ENCODE measurements around the gene CFAP43. TPM values are rescaled to one million over a fixed set of nuclear protein-coding genes. Genes with fewer than 3 reads are reported as not detected.

The CFAP43 gene

GRCh38 chr10:104081998-104082397, 150.2 kb downstream of the CFAP43 start:
- Histone ChIP-seq H3K79me1 (replicated peaks; ENCODE audit: low read length, poor library complexity, severe bottlenecking) (no peaks in the 10 kb centered on the region), H3K9ac (ENCODE audit: low read length) (no peak overlapping the region), H2BK12ac (ENCODE audit: low read length in 2 of 2) (no peak overlapping the region), H3K36me3 (ENCODE audit: control insufficient read depth in 1 of 2, insufficient read depth in 2 of 2, low read depth in 1 of 2, low read length in 2 of 2) (no peaks in the 10 kb centered on the region), H3K14ac (ENCODE audit: low read length in 2 of 2) (no peak overlapping the region), H4K8ac (ENCODE audit: low read length) (no peak overlapping the region), H3K27ac (ENCODE audit: low read length, poor library complexity, severe bottlenecking) (no peak overlapping the region), H3K27me3 (ENCODE audit: control insufficient read depth in 1 of 2, insufficient read depth in 1 of 2, low read length in 2 of 2) (no peaks in the 10 kb centered on the region), H3K4me1 (ENCODE audit: control insufficient read depth, insufficient read depth, low read depth, low read length) (peaks cover 12% of the 10 kb centered on the region), H2BK5ac (ENCODE audit: low read depth, low read length, poor library complexity, severe bottlenecking) (no peak overlapping the region), H3K23ac (ENCODE audit: low read length in 2 of 2) (no peak overlapping the region), H2BK15ac (ENCODE audit: low read depth, poor library complexity, severe bottlenecking) (no peak overlapping the region), H2BK120ac (ENCODE audit: low read depth, low read length) (no peak overlapping the region), H3K9me3 (ENCODE audit: control insufficient read depth, low read length) (no peaks in the 10 kb centered on the region), H3K18ac (ENCODE audit: low read depth in 1 of 2, low read length in 2 of 2) (no peak overlapping the region), H3K4me3 (ENCODE audit: insufficient read depth in 1 of 2, low read depth in 1 of 2, low read length in 2 of 2) (no peak overlapping the region), H2AFZ (ENCODE audit: low read depth, low read length) (no peak overlapping the region), H2AK5ac (ENCODE audit: low read length, severe bottlenecking) (no peak overlapping the region), H3K4me2 (ENCODE audit: low read length, poor library complexity, severe bottlenecking) (no peak overlapping the region), H4K91ac (ENCODE audit: low read length) (no peak overlapping the region), H3K4ac (ENCODE audit: low read depth in 1 of 2, low read length in 2 of 2) (no peak overlapping the region)
- WGBS, result 85% methylated on average over 4 of the region's 5 CpGs
- no peak for DNase-seq

- Histone ChIP-seq H3K4me3 (ENCODE audit: insufficient read depth in 1 of 2, low read depth in 1 of 2, low read length in 2 of 2) (no peak overlapping the region), H3K9me3 (ENCODE audit: control insufficient read depth, low read length) (no peaks in the 10 kb centered on the region), H3K4me1 (ENCODE audit: control insufficient read depth, insufficient read depth, low read depth, low read length) (peaks cover 7% of the 10 kb centered on the region), H2AFZ (ENCODE audit: low read depth, low read length) (no peak overlapping the region), H3K4me2 (ENCODE audit: low read length, poor library complexity, severe bottlenecking) (no peak overlapping the region), H3K18ac (ENCODE audit: low read depth in 1 of 2, low read length in 2 of 2) (no peak overlapping the region), H3K27ac (ENCODE audit: low read length, poor library complexity, severe bottlenecking) (no peak overlapping the region), H3K27me3 (ENCODE audit: control insufficient read depth in 1 of 2, insufficient read depth in 1 of 2, low read length in 2 of 2) (peaks cover 0 to 2% of the 10 kb centered on the region in 2 experiments), H3K4ac (ENCODE audit: low read depth in 1 of 2, low read length in 2 of 2) (no peak overlapping the region), H2BK15ac (ENCODE audit: low read depth, poor library complexity, severe bottlenecking) (no peak overlapping the region), H2BK5ac (ENCODE audit: low read depth, low read length, poor library complexity, severe bottlenecking) (no peak overlapping the region), H4K8ac (ENCODE audit: low read length) (no peak overlapping the region), H3K14ac (ENCODE audit: low read length in 2 of 2) (no peak overlapping the region), H3K79me1 (replicated peaks; ENCODE audit: low read length, poor library complexity, severe bottlenecking) (no peaks in the 10 kb centered on the region), H2BK120ac (ENCODE audit: low read depth, low read length) (no peak overlapping the region), H4K91ac (ENCODE audit: low read length) (no peak overlapping the region), H3K9ac (ENCODE audit: low read length) (no peak overlapping the region), H3K23ac (ENCODE audit: low read length in 2 of 2) (no peak overlapping the region), H3K36me3 (ENCODE audit: control insufficient read depth in 1 of 2, insufficient read depth in 2 of 2, low read depth in 1 of 2, low read length in 2 of 2) (no peaks in the 10 kb centered on the region), H2BK12ac (ENCODE audit: low read length in 2 of 2) (no peak overlapping the region), H2AK5ac (ENCODE audit: low read length, severe bottlenecking) (no peak overlapping the region)
- peak; percentile 12 for DNase-seq
- WGBS, result no CpG with 5 or more reads among the region's 1 CpG
Observed at GRCh38 chr10:104080762-104081161, 151.4 kb downstream of the CFAP43 start.

Small RNAs within 50 kb of the gene (small RNA-seq; reads per million reads assigned to genes)
- gene MIR4482 (ENCODE audit: low read depth), result 0.86 reads per million
- gene MIR609 (ENCODE audit: low read depth), result not detected
